ENCODE data around the gene RELCH.
A peak's percentile ranks its signal among the peaks of the same experiment; 100 is the strongest.

RELCH gene

DNA sequence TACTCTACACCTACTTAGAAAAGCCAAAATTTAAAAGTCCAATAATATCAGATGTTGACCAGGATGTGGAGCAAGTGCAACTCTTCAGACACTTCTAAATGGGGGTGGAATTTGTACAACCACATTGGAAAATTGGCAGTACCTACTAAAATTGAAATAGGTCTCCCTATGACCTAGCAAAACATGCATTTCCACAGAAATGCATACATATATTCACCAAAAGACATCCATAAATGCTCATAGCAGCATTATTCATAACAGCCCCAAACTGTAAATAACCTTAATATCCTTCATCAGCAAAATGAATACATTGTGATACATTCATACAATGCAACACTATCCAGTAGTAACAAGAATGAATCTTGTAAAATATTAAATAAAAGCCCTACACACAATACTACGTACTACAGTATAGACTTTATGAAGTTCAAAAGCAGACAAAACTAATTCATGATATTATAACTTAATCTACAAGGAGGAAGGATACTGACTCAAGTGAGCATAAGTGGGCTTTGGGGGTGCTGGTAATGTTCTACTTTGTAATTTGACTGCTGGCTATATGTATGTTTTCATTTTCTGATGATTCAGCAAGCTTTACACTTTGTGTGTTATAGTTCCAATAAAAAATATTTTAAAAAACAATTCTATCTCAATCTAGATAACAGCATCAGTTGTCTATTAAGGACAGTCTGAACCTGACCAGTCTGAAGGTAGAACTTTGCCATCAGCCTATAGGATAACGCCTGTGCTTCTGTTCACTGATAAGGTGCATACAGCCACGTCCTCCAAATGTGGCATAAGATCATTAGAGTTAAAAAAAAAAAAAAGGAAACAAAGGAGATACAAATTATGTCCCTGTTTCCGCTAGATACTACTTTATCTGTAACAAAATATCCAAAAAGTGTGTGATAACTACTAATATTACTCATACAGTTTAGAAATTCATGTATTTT, 131.4 kb downstream of the RELCH start:
- no peak for DNase-seq

DNA sequence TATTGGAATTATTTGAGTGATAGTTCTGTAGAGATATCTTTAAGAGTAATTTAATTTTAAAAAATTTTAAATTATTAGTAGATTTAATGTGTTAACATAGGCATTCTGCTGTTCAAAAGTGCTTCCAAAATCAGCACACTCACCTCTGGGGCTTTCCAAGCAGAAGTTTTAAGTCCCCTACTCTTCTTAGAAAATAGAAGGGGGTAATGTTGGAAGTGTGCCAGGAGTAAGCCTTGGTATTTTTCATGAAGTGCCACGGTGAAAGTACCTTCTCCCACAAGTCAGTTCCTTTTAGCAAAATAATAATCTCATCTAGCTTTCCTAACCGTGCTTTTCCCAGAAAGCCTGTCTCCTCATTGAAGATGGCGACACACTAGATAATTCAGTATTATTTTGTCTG, 134.1 kb downstream of the RELCH start:
- DNase-seq: no peak

DNA sequence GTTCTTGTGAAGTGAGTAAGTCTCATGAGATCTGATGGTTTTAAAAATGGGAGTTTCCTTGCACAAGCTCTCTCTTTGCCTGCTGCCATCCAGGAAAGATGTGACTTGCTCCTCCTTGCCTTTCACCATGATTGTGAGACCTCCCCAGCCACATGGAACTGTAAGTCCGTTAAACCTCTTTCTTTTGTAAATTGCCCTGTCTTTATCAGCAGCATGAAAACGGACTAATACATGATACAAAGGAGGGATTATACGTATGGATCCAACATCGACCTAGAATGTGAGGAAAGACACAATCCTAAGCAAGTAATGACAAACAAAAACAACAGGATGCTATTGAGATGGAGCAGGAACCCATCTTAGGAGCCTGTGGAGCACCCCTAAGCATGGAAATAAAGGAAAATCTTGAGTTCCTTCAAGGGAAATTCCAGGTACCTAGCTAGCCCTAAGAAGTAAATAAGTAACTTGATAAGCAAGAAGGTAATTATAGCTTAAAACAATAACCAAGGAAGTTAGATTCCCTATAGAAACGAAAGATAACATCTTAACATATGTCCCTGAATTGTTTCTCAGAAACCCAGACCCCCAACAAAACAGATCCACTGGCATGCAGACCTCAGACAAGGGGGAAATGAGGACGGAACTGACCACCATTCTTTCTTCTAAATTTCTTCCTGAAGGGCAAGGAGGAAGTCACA, 136.6 kb downstream of the RELCH start:
- DNase-seq: no peak

DNA sequence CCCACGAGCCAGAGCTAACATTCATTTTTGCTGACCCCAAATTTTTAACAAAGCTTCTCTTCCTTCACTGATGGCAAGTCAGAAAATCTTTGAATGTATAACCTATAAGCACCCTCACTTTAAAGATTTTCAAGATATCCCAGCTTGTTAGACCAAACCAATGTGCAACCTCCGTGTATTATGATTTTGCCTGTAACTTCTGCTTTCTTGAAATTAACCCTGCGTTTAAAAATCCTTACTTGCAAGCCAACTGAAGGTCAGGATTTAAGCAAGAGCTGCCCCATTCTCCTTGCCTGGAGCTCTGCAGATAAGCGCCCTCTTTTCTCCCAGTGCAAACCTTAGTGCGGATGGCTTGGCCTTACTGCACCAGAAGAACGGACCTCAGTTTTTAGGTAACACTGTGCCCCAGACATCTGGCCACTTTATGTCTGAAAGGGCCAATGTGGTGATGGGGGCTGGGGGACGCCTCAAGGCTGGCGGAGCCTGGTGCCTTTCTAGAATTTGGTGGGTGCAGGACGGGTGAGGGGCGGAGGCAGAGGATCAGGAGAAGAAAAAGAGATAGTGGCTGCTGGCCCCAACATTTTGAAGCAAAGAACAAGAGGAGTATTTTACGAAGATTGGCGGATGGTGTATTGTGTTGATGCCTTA, 137.2 kb downstream of the RELCH start:
- DNase-seq: no peak

DNA sequence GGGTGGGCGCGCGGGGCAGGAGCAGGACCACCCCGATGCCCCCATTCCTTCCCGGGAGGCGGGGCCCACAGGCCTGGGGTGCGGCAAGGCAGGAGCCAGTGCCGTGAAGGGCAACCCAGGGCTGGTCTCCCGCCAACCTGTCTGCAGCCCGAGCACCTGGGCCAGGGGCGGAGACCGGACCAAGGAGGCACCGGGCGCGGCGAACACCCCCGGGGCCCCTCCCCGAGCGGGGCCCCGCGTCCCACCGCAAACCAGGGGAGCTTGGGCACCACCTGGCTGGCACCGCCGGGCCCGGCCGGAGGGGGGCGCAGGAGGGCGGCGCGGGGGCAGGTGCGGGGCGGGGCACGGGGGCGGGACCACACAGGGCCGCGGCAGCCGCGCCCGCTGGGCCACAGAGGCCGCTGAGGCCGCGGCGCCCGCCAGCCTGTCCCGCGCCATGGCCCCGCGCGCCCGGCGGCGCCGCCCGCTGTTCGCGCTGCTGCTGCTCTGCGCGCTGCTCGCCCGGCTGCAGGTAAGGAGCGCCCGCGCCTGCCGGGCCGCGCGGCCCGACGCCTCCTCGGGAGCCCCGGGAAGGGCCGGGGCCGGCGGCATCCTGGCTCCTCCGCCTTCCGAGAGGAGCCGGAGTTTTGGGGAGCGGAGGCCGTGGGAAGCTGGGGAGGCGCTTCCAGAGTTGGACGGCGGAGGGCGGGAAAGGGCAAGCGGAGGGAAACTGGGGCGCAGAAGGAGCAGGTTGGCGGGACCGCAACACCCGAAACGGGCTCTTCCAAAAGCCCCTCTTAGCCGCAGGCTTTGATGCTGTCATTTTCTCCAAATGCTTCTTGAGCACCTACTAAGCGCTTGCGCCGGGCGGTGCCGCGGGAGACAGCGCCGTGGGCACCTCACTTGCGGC, 138.1 kb downstream of the RELCH start, which contains the start of gene TNFRSF11A:
Gene TNFRSF11A (plus strand): TSS at position 394 of the 889 bp plus-strand sequence. CDS start 43 bp downstream, at position 437.
- peak in 5 of 58 donors; percentile 8 to 44 (median 8) for DNase-seq

DNA sequence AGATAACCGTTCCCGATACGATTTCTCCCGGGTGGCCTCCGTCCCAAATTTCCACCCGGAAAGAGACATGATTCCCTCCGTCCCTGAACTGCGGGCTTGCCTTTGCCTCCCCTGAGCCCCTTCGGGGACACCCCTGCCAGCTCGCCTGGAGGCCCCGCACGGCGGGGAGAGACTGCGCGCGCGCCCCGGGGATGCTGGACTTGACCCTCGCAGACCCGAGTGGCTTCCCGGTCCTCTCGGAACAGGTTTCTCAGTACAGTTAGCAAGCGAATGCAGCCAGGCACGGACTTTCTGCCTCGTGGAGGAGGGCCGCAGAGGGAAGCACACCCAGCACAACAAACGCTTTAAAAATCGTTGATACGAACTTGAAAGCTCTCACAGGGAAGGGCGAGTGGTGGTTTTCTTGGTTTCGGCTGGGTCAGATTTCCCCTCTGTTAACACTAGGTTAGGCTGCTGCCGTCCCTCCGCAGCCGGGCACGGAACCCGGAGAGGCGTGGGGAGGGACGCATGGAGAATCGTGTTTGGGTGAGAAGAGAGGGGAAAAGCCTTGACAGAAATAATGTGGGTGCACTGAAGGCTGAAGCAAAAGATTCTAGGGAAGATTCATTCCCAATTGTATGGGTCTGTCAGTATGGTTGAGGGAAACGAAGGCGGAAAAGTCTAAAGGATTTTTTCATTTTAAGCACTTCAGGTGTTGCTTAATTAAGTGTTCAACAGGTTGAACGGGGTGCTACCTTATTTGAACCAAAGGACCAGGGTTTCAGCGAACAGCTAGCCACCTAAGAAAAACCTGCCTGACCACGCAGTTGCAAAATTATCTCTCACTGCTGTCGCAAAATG, 139.0 kb downstream of the RELCH start:
- no peak for DNase-seq

DNA sequence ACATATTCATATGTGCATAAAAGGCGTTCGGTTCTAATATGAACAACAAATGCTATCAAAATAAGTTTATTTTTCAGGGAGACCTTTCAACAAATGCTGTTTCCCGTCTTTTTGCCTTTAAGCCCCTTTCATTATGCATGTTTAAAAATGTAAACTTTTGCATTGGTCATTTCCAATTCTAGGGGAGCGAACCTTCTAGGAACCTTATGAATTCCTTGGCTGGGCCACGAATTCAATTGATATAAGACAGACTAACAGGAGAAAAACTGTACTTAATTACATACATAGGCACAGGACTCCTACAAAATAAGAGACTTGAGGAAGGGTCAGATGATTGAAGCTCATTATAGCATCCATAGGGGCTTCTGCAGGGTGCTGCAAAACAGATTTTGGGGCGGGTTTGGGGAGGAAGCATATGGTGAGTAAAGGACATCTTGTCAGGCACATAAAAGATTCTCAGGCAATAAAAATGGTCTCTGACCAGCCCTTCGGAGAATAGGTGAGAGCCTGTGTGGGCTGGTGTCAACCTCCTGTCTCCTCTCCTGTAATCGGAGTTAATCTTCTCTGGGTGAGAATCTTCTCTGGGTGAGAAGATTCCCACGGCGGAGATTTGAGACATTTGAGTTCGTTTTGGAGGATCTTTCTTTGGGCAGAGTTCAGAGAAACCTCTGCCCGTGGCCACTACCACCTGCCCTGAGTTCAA, 139.7 kb downstream of the RELCH start:
- DNase-seq: no peak

DNA sequence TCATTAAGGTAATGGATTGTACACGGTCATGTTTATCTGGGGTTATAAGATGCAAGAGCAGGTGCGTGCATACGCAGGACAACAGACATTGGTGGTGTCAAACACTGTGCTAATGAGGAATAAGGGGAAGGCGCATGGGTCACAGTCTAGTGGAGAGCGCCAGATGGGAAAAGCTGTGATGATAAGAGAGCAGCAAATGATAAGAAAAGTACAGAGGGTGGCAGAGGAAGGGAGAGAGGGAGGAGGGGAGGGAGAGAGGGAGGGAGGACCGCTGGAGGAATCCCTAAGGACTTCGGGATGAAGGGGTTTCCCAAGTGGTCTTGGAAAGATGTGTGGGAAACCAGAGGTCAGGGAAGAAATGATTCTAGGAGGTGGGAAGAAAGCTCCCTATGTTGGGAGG, 140.9 kb downstream of the RELCH start:
- DNase-seq: no peak

DNA sequence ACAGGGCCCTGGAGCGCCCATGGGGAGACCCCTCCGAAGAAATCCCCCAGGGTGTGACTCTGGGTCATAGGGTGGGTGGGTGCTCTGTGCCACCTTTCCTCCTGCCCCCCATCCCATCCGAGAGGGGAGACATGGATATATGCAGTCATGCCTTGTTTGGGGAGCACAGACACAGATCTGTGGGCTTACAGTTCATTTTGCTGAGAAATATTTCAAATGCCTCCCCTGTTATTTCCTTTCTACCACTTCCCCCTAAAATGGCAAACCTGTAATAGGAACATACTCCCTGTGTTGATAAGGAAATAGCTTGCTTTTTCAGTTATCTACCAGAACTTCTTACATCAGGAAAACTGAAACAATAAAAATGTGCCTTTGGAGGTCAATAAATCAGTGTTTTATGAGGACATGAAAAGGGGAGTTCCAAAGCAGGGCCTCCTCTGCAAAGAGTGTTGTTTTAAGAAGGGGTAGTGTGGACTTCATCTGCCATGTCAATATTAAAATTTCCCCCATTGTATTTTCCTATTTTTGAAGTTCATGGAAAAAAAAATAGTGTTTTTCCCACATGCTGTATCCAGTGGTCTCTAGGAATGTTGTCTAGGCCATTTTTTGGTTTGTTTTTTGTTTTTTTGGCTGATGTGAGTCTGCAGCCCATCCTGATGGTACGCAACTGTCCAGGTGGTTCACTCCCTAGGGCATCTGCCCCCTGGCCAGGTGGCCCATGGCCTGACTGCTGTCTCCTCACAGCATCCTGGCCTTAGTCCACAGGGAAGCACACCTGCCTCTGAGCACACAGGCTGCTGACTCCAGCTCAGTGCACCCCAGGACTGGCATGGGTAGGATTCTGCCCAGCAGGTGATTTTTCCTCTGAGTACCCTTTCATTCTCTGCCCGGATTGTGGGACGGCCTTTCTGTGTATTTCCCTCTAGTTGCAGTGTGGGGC, 141.8 kb downstream of the RELCH start:
- no peak for DNase-seq

DNA sequence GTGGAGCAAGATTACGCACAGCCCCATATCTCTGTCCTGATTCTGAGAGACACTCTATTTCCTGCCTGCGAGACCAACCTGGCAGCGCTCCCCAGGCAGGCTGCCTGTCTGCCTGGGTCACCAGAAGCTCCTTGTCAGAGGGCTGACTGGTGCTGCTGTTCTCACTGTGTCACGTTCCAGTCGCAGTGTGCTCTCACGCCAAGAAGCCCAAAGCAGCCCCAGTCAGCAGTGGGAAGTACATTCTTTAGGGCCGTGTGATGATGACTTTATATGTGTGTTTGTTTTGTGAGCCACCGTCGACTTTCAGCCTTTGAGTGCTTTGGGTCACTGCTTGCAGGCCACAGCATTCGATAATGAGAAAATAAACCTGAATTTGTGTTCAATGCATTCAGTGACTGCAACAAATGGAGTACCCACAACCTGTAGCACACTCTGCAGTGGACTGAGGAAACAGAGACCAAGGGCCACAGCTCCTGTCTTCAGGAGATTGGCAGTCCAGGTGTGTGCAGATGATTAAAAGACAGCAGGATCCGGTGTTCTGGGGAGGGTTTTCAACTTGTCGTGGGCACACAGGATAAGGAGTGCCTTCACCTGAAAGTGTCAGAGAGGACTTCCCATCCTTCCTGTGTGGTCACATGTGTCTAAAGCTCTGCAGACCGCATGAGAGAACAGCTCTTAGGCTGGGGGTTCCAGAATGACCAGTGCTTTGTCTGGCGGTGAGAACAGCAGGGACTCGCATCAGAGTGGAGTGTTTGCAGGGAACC, 142.8 kb downstream of the RELCH start:
- peak in 1 of 58 donors; percentile 4 for DNase-seq

DNA sequence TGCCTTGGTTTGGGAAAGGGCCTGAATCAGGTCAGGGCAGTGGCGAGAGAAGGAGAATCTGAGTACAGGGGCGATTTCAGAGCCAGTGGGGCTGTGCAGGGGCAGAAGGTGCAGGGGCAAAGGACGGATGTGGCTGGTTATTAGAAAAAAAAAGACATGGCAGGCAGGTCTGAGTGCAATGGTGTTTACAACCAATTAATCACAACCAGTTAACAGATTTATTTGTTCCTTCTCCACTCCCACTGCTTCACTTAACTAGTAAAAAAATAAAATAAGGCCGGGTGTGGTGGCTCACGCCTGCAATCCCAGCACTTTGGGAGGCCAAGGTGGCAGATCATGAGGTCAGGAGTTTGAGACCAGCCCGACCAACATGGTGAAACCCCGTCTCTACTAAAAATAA, 143.6 kb downstream of the RELCH start:
- no peak for DNase-seq

DNA sequence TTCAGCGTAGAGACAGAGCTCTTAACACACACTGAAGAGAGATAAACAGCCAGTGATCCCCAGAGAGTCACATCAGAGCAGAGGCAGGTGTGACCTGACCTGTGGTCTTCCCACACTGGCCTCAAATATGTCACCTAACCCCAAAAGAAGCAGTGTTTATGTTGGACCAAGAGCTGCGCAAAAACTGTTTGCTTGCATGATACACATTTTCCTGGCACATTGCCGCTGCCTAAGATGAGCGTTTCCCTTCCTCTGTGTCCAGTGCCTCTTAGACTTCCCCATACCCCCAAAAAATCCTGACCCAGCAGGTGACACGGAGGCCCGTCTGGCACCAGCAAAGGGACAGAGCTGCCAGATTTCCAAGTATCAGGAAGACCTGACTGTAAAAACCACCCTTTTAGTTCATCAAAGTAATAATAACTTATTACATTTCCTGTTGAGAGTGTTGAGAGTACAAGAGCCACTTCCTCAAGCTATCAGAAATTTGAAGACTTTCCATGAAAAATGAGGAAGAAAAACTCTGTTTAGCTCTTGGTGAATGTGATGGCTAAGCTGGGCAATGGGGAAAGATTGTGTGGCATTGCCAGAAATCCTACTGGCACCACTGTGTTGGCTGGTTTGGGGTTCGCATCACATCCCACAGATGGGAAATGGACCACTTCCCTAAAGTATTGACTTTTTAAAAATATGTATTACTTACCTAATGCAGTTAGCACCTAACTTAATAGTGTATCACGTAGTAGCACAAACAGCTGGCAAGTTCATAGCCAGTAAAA, 144.7 kb downstream of the RELCH start:
- peak in 1 of 58 donors; percentile 15 for DNase-seq

DNA sequence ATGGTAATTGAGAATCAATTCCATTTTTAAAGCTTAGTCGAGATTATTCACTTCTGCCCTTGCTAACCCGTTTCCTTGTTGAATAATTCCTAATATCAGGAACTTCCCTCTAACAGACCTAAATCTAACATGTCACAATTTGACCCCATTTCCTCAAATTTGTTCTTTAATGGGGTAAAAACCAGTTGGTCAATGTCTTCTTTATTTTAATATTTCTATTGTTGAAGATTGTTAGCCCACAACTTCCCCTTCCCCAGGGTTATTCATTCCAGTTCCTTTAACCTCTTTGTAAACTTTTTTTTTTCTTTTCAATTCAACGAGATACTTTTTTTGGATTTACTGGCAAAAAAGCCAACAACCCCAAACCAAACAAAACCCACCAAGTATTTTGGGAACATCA, 145.4 kb downstream of the RELCH start:
- DNase-seq: no peak

DNA sequence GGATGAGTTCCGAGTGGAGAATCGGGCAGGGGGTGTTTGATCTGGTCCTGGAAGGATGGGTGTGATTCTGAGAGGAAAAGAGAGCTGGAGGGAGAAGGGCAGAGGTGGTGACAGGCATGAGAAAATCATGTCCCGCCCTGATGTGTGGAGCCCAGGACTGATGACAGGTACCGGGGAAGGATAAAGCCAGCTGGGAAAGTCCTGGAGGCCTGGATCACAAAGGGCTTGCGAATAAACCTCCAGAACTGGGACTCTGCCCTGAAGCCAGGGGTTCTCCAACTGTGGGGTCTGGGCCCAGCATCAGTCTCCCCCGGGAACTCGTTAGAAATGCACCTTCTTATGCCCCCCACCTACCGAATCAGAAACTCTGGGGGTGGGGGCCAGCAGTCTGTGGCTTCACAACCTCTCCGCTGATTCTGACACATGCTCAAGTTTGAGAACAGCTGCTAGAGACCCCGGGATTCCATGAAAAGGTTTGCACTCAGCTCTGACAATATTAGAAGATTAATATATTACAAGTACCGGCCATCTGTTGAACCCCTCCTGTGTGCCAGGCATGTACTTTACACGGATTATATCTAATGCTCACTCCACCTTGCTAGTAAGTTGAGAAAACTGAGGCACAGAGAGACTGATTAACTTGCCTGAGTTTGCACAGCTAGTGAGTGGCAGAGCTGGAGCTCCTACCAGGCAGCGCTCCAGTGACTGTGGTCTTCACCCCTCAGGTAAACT, 146.1 kb downstream of the RELCH start:
- no peak for DNase-seq

DNA sequence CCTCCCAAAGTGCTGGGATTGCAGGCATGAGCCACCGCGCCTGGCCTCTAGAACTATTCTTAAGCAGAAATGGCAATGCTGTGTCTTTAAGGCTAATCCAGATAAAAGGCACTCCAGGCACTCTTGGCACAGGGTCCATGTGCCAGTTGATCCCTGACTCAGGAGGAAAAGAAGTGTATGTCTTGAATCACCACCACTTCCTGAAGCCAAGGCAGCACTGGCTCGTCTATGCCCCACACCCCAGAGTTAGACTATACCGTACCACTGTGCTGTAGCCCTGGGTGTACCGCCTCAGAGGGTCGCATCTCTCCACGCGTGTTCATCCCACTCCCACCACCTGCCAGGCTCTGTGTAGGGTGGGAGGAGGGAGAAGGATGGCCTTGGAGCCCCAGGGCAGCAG, 147.1 kb downstream of the RELCH start:
- DNase-seq: no peak

DNA sequence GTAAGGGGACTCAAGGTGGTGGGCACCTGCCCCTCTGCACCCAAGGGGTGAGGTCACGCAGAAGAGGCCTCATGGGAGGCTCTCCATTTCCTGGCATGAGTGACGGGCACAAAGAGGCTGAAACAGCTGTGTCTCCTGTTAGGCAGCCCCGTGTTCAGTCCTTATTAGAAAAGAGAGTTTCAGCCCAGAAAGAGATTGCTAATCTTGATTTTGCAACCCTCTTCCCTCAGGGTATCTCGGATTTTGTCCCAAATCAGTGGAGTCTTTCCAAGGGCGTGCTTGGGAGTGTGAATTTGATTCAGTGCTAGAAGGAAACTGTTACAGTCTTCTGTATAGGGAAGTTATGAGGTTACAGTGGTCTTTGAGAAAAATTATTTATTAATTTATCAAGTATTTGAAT, 148.4 kb downstream of the RELCH start:
- DNase-seq: no peak

Data from anterior cingulate cortex (tissue), 58 donors.